ENCODE measurements around the gene LIPE.

GRCh38 chr19:42363614-42364346 is 63.4 kb downstream of the LIPE start:
- TF ChIP-seq CTCF (IDR thresholded peaks at IDR 0.05) (no peak), POLR2A (IDR thresholded peaks at IDR 0.05) (no peak)

Measured in adrenal gland (tissue), 5 donors.